Measurements from ENCODE around the gene RASAL2. TPM values are rescaled to one million over a fixed set of nuclear protein-coding genes. Genes with fewer than 3 reads are reported as not detected.

RASAL2 gene
- total and polyA plus RNA-seq, 2 donors (not counting 1 experiment from before 2014, with no cell fraction given): 0.12 TPM; not detected in 1

- Histone ChIP-seq H4K20me1 (ENCODE audit: control insufficient read depth, insufficient read depth, low read length, poor library complexity, severe bottlenecking) (no peaks in the 10 kb centered on the region), H3K27me3 (replicated peaks in 1 of 4; ENCODE audit: control extremely low read depth in 1 of 4, control insufficient read depth in 3 of 4, insufficient read depth in 4 of 4, low read length in 3 of 4) (peaks cover 0 to 6% (median 0%) of the 10 kb centered on the region in 4 experiments), H3K4me2 (replicated peaks; ENCODE audit: low read depth, low read length, poor library complexity, severe bottlenecking) (no peak overlapping the region), H2AFZ (ENCODE audit: insufficient read depth, low read depth, low read length, poor library complexity, severe bottlenecking) (no peak overlapping the region), H3K79me2 (ENCODE audit: control insufficient read depth, insufficient read depth, low read length) (no peaks in the 10 kb centered on the region), H3K9me3 (ENCODE audit: control extremely low read depth in 1 of 3, control insufficient read depth in 2 of 3, insufficient read depth in 1 of 3, low read length in 2 of 3) (no peaks in the 10 kb centered on the region), H3K9ac (ENCODE audit: low read length) (no peak overlapping the region), H3K36me3 (replicated peaks in 1 of 2; ENCODE audit: control extremely low read depth in 1 of 2, control insufficient read depth in 1 of 2, extremely low read depth in 1 of 2, insufficient read depth in 2 of 2, low read length in 1 of 2) (no peaks in the 10 kb centered on the region), H3K27ac (ENCODE audit: low read length in 2 of 2) (no peak overlapping the region), H3K4me1 (ENCODE audit: control insufficient read depth in 2 of 2, insufficient read depth in 2 of 2, low read length in 2 of 2) (no peaks in the 10 kb centered on the region), H3K4me3 (ENCODE audit: control extremely low read depth in 1 of 5, extremely low read depth in 1 of 5, insufficient read depth in 1 of 5, low read depth in 2 of 5, low read length in 4 of 5) (no peak overlapping the region)
- intact Hi-C loops (cut with micrococcal nuclease): no loop called here
- H3K27ac Mint-ChIP-seq: no peak overlapping the region
- H3K4me3 Mint-ChIP-seq: no peak overlapping the region
- POLR2A ChIA-PET: no interaction called here
- ATAC-seq (ENCODE audit: low read depth) (no peak), DNase-seq (no peak)
- no peaks in the 10 kb centered on the region for H3K9me3 Mint-ChIP-seq (ENCODE audit: insufficient read depth)
- no peak for TF ChIP-seq EZH2 (IDR thresholded peaks at IDR 0.05; ENCODE audit: borderline replicate concordance, insufficient read depth, low read depth, low read length, poor library complexity, severe bottlenecking)
- no peak for TF ChIP-seq CTCF (IDR thresholded peaks at IDR 0.05)
- CTCF ChIA-PET: no interaction called here
- H3K4me1 Mint-ChIP-seq: no peaks in the 10 kb centered on the region
- peaks cover 26% of the 10 kb centered on the region for H3K27me3 Mint-ChIP-seq
- WGBS (ENCODE audit: insufficient coverage): no CpG with 5 or more reads among the region's 2 CpGs
These were observed 181.6 kb downstream of the RASAL2 start for GRCh38 chr1:178275553-178275952.

GRCh38 chr1:178277793-178278530 lies 184.1 kb downstream of the RASAL2 start:
- CTCF ChIA-PET: interaction anchor here (1.7 kb wide), 1 partner anchor 22 kb away, joined by 3 read pairs; no protein-coding TSS in a partner anchor
- H3K27ac ChIP-seq (ENCODE audit: low read length in 2 of 2): no peak overlapping the region
- no peak overlapping the region for H3K9ac ChIP-seq (ENCODE audit: low read length)
- TF ChIP-seq EZH2 (IDR thresholded peaks at IDR 0.05; ENCODE audit: borderline replicate concordance, insufficient read depth, low read depth, low read length, poor library complexity, severe bottlenecking) (no peak), CTCF (IDR thresholded peaks at IDR 0.05) (no peak)
- H4K20me1 ChIP-seq (ENCODE audit: control insufficient read depth, insufficient read depth, low read length, poor library complexity, severe bottlenecking): no peaks in the 10 kb centered on the region
- Mint-ChIP-seq H3K27me3 (peaks cover 11% of the 10 kb centered on the region), H3K4me1 (no peaks in the 10 kb centered on the region), H3K4me3 (no peak overlapping the region), H3K9me3 (ENCODE audit: insufficient read depth) (no peaks in the 10 kb centered on the region), H3K27ac (no peak overlapping the region)
- no peaks in the 10 kb centered on the region for H3K9me3 ChIP-seq (ENCODE audit: control extremely low read depth in 1 of 3, control insufficient read depth in 2 of 3, insufficient read depth in 1 of 3, low read length in 2 of 3)
- H3K36me3 ChIP-seq (replicated peaks in 1 of 2; ENCODE audit: control extremely low read depth in 1 of 2, control insufficient read depth in 1 of 2, extremely low read depth in 1 of 2, insufficient read depth in 2 of 2, low read length in 1 of 2): no peaks in the 10 kb centered on the region
- H3K4me1 ChIP-seq (ENCODE audit: control insufficient read depth in 2 of 2, insufficient read depth in 2 of 2, low read length in 2 of 2): no peaks in the 10 kb centered on the region
- DNase-seq (no peak), ATAC-seq (ENCODE audit: low read depth) (no peak)
- no peaks in the 10 kb centered on the region for H3K27me3 ChIP-seq (replicated peaks in 1 of 4; ENCODE audit: control extremely low read depth in 1 of 4, control insufficient read depth in 3 of 4, insufficient read depth in 4 of 4, low read length in 3 of 4)
- intact Hi-C loops (cut with micrococcal nuclease): no loop called here
- no peak overlapping the region for H3K4me3 ChIP-seq (ENCODE audit: control extremely low read depth in 1 of 5, extremely low read depth in 1 of 5, insufficient read depth in 1 of 5, low read depth in 2 of 5, low read length in 4 of 5)
- 77% methylated on average over 4 of the region's 4 CpGs for WGBS (ENCODE audit: insufficient coverage)
- no peak overlapping the region for H2AFZ ChIP-seq (ENCODE audit: insufficient read depth, low read depth, low read length, poor library complexity, severe bottlenecking)
- no peak overlapping the region for H3K4me2 ChIP-seq (replicated peaks; ENCODE audit: low read depth, low read length, poor library complexity, severe bottlenecking)
- POLR2A ChIA-PET: no interaction called here
- no peaks in the 10 kb centered on the region for H3K79me2 ChIP-seq (ENCODE audit: control insufficient read depth, insufficient read depth, low read length)
